ENCODE results near the gene RPS19BP1. TPM values are rescaled to one million over a fixed set of nuclear protein-coding genes. Genes with fewer than 3 reads are reported as not detected.

Gene RPS19BP1
- total RNA-seq, 1 donor from 2014 or later, result 27.7 TPM

- peaks cover 20% of the 10 kb centered on the region for H3F3A ChIP-seq (ENCODE audit: low read depth)
- Mint-ChIP-seq H3K27ac (peak overlapping the region; percentile 11), H3K36me3 (peaks cover 19% of the 10 kb centered on the region), H3K4me1 (peaks cover 49% of the 10 kb centered on the region), H3K9me3 (no peaks in the 10 kb centered on the region), H3K27me3 (ENCODE audit: insufficient read depth, low read depth) (peaks cover 9% of the 10 kb centered on the region), H3K4me3 (peak overlapping the region; percentile 97)
- H4K20me1 ChIP-seq (ENCODE audit: low read depth), result peaks cover 29% of the 10 kb centered on the region
- DNase-seq (ENCODE audit: low spot score), result no peak
- peak overlapping the region; percentile 80 for H3K27ac ChIP-seq
- peaks cover 21% of the 10 kb centered on the region for H3K27me3 ChIP-seq
- H3K9me3 ChIP-seq (ENCODE audit: low read depth), result no peaks in the 10 kb centered on the region
- H3K4me3 ChIP-seq, result peak overlapping the region; percentile 83
- TF ChIP-seq EZH2phosphoT487 (IDR thresholded peaks at IDR 0.05), result no peak
- TF ChIP-seq EZH2 (IDR thresholded peaks at IDR 0.05), result no peak
- TF ChIP-seq, protein P1, sequence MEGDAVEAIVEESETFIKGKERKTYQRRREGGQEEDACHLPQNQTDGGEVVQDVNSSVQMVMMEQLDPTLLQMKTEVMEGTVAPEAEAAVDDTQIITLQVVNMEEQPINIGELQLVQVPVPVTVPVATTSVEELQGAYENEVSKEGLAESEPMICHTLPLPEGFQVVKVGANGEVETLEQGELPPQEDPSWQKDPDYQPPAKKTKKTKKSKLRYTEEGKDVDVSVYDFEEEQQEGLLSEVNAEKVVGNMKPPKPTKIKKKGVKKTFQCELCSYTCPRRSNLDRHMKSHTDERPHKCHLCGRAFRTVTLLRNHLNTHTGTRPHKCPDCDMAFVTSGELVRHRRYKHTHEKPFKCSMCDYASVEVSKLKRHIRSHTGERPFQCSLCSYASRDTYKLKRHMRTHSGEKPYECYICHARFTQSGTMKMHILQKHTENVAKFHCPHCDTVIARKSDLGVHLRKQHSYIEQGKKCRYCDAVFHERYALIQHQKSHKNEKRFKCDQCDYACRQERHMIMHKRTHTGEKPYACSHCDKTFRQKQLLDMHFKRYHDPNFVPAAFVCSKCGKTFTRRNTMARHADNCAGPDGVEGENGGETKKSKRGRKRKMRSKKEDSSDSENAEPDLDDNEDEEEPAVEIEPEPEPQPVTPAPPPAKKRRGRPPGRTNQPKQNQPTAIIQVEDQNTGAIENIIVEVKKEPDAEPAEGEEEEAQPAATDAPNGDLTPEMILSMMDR (IDR thresholded peaks at IDR 0.05), result no peak
- H3K9ac ChIP-seq, result no peak overlapping the region
- peaks cover 22% of the 10 kb centered on the region for H3K79me2 ChIP-seq (ENCODE audit: low read depth)
- H3K36me3 ChIP-seq, result no peaks in the 10 kb centered on the region
- H3K4me1 ChIP-seq, result peaks cover 37% of the 10 kb centered on the region
- peak overlapping the region; percentile 12 for H2AFZ ChIP-seq (replicated peaks)
- H3K4me2 ChIP-seq, result peak overlapping the region; percentile 94
These were observed 30.9 kb downstream of the RPS19BP1 start for GRCh38 chr22:39501644-39502108.

GRCh38 chr22:39500101-39500500 is 32.4 kb downstream of the RPS19BP1 start:
- peaks cover 33% of the 10 kb centered on the region for H3F3A ChIP-seq (ENCODE audit: low read depth)
- H4K20me1 ChIP-seq (ENCODE audit: low read depth), result peaks cover 21% of the 10 kb centered on the region
- H3K9ac ChIP-seq, result no peak overlapping the region
- H3K4me1 ChIP-seq, result peaks cover 41% of the 10 kb centered on the region
- H3K27ac ChIP-seq, result no peak overlapping the region
- peaks cover 9% of the 10 kb centered on the region for H3K27me3 Mint-ChIP-seq (ENCODE audit: insufficient read depth, low read depth)
- H3K27ac Mint-ChIP-seq, result no peak overlapping the region
- H2AFZ ChIP-seq (replicated peaks), result no peak overlapping the region
- peaks cover 12% of the 10 kb centered on the region for H3K27me3 ChIP-seq
- no peak overlapping the region for H3K4me3 ChIP-seq
- TF ChIP-seq EZH2phosphoT487 (IDR thresholded peaks at IDR 0.05), result no peak
- TF ChIP-seq, protein P1 (IDR thresholded peaks at IDR 0.05), result no peak
- TF ChIP-seq EZH2 (IDR thresholded peaks at IDR 0.05), result no peak
- no peaks in the 10 kb centered on the region for H3K9me3 Mint-ChIP-seq
- H3K36me3 ChIP-seq, result no peaks in the 10 kb centered on the region
- peaks cover 7% of the 10 kb centered on the region for H3K36me3 Mint-ChIP-seq
- no peak overlapping the region for H3K4me2 ChIP-seq
- no peak for DNase-seq (ENCODE audit: low spot score)
- H3K4me1 Mint-ChIP-seq, result peaks cover 56% of the 10 kb centered on the region
- no peak overlapping the region for H3K4me3 Mint-ChIP-seq
- peaks cover 22% of the 10 kb centered on the region for H3K79me2 ChIP-seq (ENCODE audit: low read depth)
- H3K9me3 ChIP-seq (ENCODE audit: low read depth), result no peaks in the 10 kb centered on the region

- Mint-ChIP-seq H3K27me3 (ENCODE audit: insufficient read depth, low read depth) (peaks cover 7% of the 10 kb centered on the region), H3K4me1 (peaks cover 56% of the 10 kb centered on the region), H3K4me3 (peak overlapping the region; percentile 71), H3K9me3 (no peaks in the 10 kb centered on the region), H3K36me3 (peaks cover 3% of the 10 kb centered on the region), H3K27ac (peak overlapping the region; percentile 39)
- Histone ChIP-seq H3F3A (ENCODE audit: low read depth) (peaks cover 33% of the 10 kb centered on the region), H3K4me2 (peak overlapping the region; percentile 7), H2AFZ (replicated peaks) (no peak overlapping the region), H3K36me3 (no peaks in the 10 kb centered on the region), H3K9me3 (ENCODE audit: low read depth) (no peaks in the 10 kb centered on the region), H3K27ac (no peak overlapping the region), H3K4me3 (no peak overlapping the region), H3K4me1 (peaks cover 41% of the 10 kb centered on the region), H4K20me1 (ENCODE audit: low read depth) (peaks cover 13% of the 10 kb centered on the region), H3K9ac (no peak overlapping the region), H3K27me3 (peaks cover 18% of the 10 kb centered on the region), H3K79me2 (ENCODE audit: low read depth) (peaks cover 14% of the 10 kb centered on the region)
- TF ChIP-seq EZH2phosphoT487 (IDR thresholded peaks at IDR 0.05) (no peak), EZH2 (IDR thresholded peaks at IDR 0.05) (no peak)
- TF ChIP-seq, protein P1 (IDR thresholded peaks at IDR 0.05), result no peak
- peak; percentile 53 for DNase-seq (ENCODE audit: low spot score)
These were observed 33.7 kb downstream of the RPS19BP1 start for GRCh38 chr22:39498802-39499201.
